Ishikawa (cell line): ENCODE data around the gene ZRANB1.

Experiments
- CEBPB ChIP-seq: IDR thresholded peaks from 2 replicates; pipeline ENCODE4 v1.6.1; 2012
- CREB1 ChIP-seq: IDR thresholded peaks from 2 replicates; pipeline ENCODE4 v1.6.1; 2012; ENCODE audit warnings: low read depth
- EGR1 ChIP-seq: IDR thresholded peaks from 2 replicates; pipeline ENCODE4 v1.6.1; 2012
- EP300 ChIP-seq: IDR thresholded peaks from 2 replicates; pipeline ENCODE4 v1.6.1; 2012; ENCODE audit warnings: borderline replicate concordance
- FOXM1 ChIP-seq: IDR thresholded peaks from 2 replicates; pipeline ENCODE4 v1.6.1; 2012; ENCODE audit warnings: low read depth, borderline replicate concordance
- NFIC ChIP-seq: IDR thresholded peaks from 2 replicates; pipeline ENCODE4 v1.6.1; 2012
- RAD21 ChIP-seq: IDR thresholded peaks from 2 replicates; pipeline ENCODE4 v1.6.1; 2012; ENCODE audit warnings: low read depth
- REST ChIP-seq: IDR thresholded peaks from 2 replicates; pipeline ENCODE4 v1.6.1; 2012; ENCODE audit warnings: low read depth, mild to moderate bottlenecking
- TAF1 ChIP-seq: IDR thresholded peaks from 2 replicates; pipeline ENCODE4 v1.6.1; 2012; ENCODE audit warnings: low read depth, mild to moderate bottlenecking
- TCF12 ChIP-seq: IDR thresholded peaks from 2 replicates; pipeline ENCODE4 v1.6.1; 2012; ENCODE audit warnings: low read depth
- TEAD4 ChIP-seq: IDR thresholded peaks from 2 replicates; pipeline ENCODE4 v1.6.1; 2012
- YY1 ChIP-seq: IDR thresholded peaks from 2 replicates; pipeline ENCODE4 v1.6.1; 2012; ENCODE audit warnings: low read depth
- ZBTB7A ChIP-seq: IDR thresholded peaks from 2 replicates; pipeline ENCODE4 v1.6.1; 2012; ENCODE audit warnings: low read depth
- TF ChIP-seq, protein P1 (sequence below): IDR thresholded peaks from 2 replicates; pipeline ENCODE4 v1.6.1; 2012
- TF ChIP-seq, protein P2 (sequence below): IDR thresholded peaks from 2 replicates; pipeline ENCODE4 v1.6.1; 2012

Gene ZRANB1

GRCh38 chr10:124909563-124909962, 32.4 kb upstream of the ZRANB1 start:
- TF ChIP-seq, protein P1, sequence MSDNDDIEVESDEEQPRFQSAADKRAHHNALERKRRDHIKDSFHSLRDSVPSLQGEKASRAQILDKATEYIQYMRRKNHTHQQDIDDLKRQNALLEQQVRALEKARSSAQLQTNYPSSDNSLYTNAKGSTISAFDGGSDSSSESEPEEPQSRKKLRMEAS: no peak
- TF ChIP-seq YY1 (no peak), NFIC (no peak), EGR1 (no peak), REST (no peak), ZBTB7A (no peak)
- TF ChIP-seq, protein P2, sequence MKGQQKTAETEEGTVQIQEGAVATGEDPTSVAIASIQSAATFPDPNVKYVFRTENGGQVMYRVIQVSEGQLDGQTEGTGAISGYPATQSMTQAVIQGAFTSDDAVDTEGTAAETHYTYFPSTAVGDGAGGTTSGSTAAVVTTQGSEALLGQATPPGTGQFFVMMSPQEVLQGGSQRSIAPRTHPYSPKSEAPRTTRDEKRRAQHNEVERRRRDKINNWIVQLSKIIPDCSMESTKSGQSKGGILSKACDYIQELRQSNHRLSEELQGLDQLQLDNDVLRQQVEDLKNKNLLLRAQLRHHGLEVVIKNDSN: no peak

DNA sequence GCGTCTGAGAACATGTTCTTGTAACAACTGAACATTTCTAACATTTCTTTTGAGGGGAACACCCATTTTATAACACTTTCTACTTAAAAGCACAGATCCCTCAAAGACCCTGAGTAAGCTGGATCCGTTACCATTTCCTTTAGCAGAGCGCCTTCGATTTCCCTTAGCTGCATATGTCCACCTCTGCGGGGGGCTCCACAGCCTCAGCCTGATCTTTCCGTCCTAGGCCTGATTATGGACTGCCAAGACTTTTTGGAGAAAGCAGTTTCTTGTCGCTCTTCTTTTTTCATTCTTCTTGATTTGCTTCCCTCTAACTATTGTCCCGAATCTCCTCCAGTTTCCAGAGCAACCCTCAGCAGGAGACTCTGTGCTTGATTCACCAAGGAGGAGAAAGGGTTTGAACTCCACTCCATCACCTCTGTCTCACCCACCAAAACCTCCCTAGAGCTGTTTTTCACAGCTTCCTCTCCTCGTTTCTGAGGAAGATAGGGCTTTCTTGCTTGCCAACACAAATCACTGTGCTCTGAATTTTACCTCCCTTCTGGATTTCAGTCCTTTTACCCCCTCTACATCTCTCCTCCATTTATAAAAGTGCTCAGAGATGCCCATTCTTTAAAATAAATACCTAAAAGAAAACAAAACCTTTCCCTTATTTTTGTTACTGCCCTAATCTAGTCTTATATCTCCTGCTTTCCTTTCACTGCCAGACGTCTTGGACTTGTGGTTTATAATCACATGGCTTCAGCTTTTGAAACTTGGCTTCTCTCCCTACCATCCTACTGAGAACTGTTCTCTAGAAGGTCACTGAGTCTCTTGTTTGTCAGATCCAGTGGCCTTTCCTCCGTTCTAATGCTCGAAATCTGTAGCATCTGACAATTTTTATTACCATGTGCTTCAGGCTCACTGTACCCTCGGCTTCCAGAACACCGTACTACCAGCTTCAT, 30.5 kb upstream of the ZRANB1 start:
- no peak for TF ChIP-seq FOXM1
- no peak for TF ChIP-seq TCF12
- TF ChIP-seq, protein P2: no peak
- no peak for TF ChIP-seq ZBTB7A
- no peak for TF ChIP-seq REST
- TF ChIP-seq TAF1: no peak
- no peak for TF ChIP-seq YY1
- TF ChIP-seq EP300: no peak
- no peak for TF ChIP-seq TEAD4
- TF ChIP-seq EGR1: no peak
- no peak for TF ChIP-seq RAD21
- TF ChIP-seq, protein P1: no peak
- TF ChIP-seq CEBPB: no peak
- TF ChIP-seq CREB1: no peak
- TF ChIP-seq NFIC: no peak

- TF ChIP-seq EP300 (no peak), EGR1 (no peak), TAF1 (no peak), TEAD4 (no peak), NFIC (no peak), RAD21 (no peak), YY1 (no peak), FOXM1 (no peak), ZBTB7A (no peak), TCF12 (no peak), CREB1 (no peak), CEBPB (no peak), REST (no peak)
- TF ChIP-seq, protein P1: no peak
- TF ChIP-seq, protein P2: no peak
Measured at GRCh38 chr10:124912101-124912886, 29.6 kb upstream of the ZRANB1 start.
